ENCODE results near the gene ABHD16B.

GRCh38 chr20:63843778-63844177, 17.5 kb upstream of the ABHD16B start:
- TF ChIP-seq CTCF (conservative IDR thresholded peaks at IDR 0.05; ENCODE audit: low read depth in 2 of 2) (no peak), EZH2 (IDR thresholded peaks at IDR 0.05; ENCODE audit: low read depth, unreplicated experiment) (no peak), POLR2AphosphoS5 (IDR thresholded peaks at IDR 0.05; ENCODE audit: low read depth) (no peak), EZH2phosphoT487 (IDR thresholded peaks at IDR 0.05; ENCODE audit: unreplicated experiment) (no peak), NANOG (IDR thresholded peaks at IDR 0.05; ENCODE audit: borderline replicate concordance) (no peak), REST (IDR thresholded peaks at IDR 0.05; ENCODE audit: unreplicated experiment) (no peak), ZNF114 (CRISPR knock-in tag; IDR thresholded peaks at IDR 0.05) (no peak), CREB1 (CRISPR knock-in tag; IDR thresholded peaks at IDR 0.05; ENCODE audit: low read depth) (no peak), JUNB (IDR thresholded peaks at IDR 0.05; ENCODE audit: unreplicated experiment) (no peak), ZNF462 (CRISPR knock-in tag; IDR thresholded peaks at IDR 0.05) (no peak)
